ENCODE data around the gene SMARCD3.

DNA sequence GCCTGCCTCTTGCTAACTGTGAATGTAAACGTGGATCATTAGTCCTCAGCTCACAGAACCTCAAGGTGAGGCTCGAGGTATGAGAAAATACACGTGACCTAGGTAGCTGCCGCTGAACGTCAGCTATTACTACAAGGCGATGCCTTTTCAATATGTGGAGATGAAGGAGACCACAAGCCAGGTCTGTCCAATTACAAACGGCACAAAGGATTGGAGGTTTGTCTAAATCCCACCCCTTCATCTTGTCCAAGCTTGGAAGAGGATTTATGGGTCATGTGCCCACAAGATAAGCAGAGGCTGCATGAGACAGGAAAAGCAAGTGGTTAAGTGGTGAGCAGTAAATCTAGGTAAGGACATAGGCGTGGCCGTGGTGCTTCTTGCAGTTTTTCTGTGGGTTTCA lies 41.6 kb downstream of the SMARCD3 start:
- TF ChIP-seq, protein P1, sequence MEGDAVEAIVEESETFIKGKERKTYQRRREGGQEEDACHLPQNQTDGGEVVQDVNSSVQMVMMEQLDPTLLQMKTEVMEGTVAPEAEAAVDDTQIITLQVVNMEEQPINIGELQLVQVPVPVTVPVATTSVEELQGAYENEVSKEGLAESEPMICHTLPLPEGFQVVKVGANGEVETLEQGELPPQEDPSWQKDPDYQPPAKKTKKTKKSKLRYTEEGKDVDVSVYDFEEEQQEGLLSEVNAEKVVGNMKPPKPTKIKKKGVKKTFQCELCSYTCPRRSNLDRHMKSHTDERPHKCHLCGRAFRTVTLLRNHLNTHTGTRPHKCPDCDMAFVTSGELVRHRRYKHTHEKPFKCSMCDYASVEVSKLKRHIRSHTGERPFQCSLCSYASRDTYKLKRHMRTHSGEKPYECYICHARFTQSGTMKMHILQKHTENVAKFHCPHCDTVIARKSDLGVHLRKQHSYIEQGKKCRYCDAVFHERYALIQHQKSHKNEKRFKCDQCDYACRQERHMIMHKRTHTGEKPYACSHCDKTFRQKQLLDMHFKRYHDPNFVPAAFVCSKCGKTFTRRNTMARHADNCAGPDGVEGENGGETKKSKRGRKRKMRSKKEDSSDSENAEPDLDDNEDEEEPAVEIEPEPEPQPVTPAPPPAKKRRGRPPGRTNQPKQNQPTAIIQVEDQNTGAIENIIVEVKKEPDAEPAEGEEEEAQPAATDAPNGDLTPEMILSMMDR (conservative IDR thresholded peaks at IDR 0.05 in 1 of 2, IDR thresholded peaks at IDR 0.05 in 1 of 2; ENCODE audit: low read depth in 1 of 2, low read length in 2 of 2): no peak
- no peak for TF ChIP-seq EZH2 (IDR thresholded peaks at IDR 0.05; ENCODE audit: low read length, missing control alignments)
